ENCODE data around the gene LRRC59. TPM values are rescaled to one million over a fixed set of nuclear protein-coding genes. Genes with fewer than 3 reads are reported as not detected.

The LRRC59 gene
- total and polyA plus RNA-seq, 2 of the 8 experiments (the other 6 are each of a cell fraction or from before 2014, with no cell fraction given), result 48.3 to 117 TPM

GRCh38 chr17:50339381-50339780 lies 57.9 kb downstream of the LRRC59 start:
- no peak overlapping the region for H3K14ac ChIP-seq (ENCODE audit: insufficient read length)
- no peak overlapping the region for H3K9ac ChIP-seq (replicated peaks in 1 of 4; ENCODE audit: extremely low read depth in 1 of 4, low read depth in 3 of 4, low read length in 3 of 4)
- no peak overlapping the region for H2BK120ac ChIP-seq (replicated peaks; ENCODE audit: low read depth, low read length)
- no peak overlapping the region for H2AFZ ChIP-seq (ENCODE audit: low read length)
- POLR2A ChIA-PET (ENCODE audit: partially characterized antibody), result no interaction called here
- H2AK5ac ChIP-seq (ENCODE audit: low read depth, low read length), result no peak overlapping the region
- H2BK5ac ChIP-seq (ENCODE audit: low read depth, low read length), result no peak overlapping the region
- no peak for FAIRE-seq
- CTCF ChIA-PET (ENCODE audit: partially characterized antibody), result interaction anchor here (1.0 to 1.9 kb wide), 4 partner anchors 42 to 169 kb away, joined by 5 to 10 read pairs (median 7); partner anchors contain the start of gene LRRC59
- DNase-seq (ENCODE audit: low read depth in 1 of 2, low spot score in 2 of 2), result no peak
- no peaks in the 10 kb centered on the region for H3K36me3 ChIP-seq (ENCODE audit: control insufficient read depth in 2 of 4, insufficient read depth in 4 of 4, low read length in 3 of 4)
- no peak overlapping the region for H3K18ac ChIP-seq (ENCODE audit: extremely low read depth, low read length)
- H2BK20ac ChIP-seq (ENCODE audit: low read length), result no peak overlapping the region
- no peaks in the 10 kb centered on the region for H3K27me3 ChIP-seq (replicated peaks in 1 of 4; ENCODE audit: control insufficient read depth in 3 of 4, extremely low read depth in 1 of 4, insufficient read depth in 3 of 4, low read length in 3 of 4)
- TF ChIP-seq TAF7 (optimal IDR thresholded peaks at IDR 0.05; ENCODE audit: borderline replicate concordance, low read depth, low read length) (no peak), KDM4A (IDR thresholded peaks at IDR 0.05; ENCODE audit: low read depth, low read length, severe bottlenecking) (no peak), TBP (IDR thresholded peaks at IDR 0.05; ENCODE audit: low read depth, low read length) (no peak), CHD1 (IDR thresholded peaks at IDR 0.05; ENCODE audit: low read depth, low read length) (no peak), CREB1 (IDR thresholded peaks at IDR 0.05) (no peak), BACH1 (IDR thresholded peaks at IDR 0.05; ENCODE audit: low read length) (no peak), HDAC6 (IDR thresholded peaks at IDR 0.05; ENCODE audit: low read depth, low read length) (no peak), BRCA1 (IDR thresholded peaks at IDR 0.05; ENCODE audit: low read depth, low read length) (no peak), SIX5 (IDR thresholded peaks at IDR 0.05; ENCODE audit: low read depth, low read length) (no peak), ASH2L (IDR thresholded peaks at IDR 0.05; ENCODE audit: low read length) (no peak)
- H3K4me3 ChIP-seq (ENCODE audit: extremely low read depth in 1 of 4, insufficient read depth in 2 of 4, low read depth in 3 of 4, low read length in 4 of 4), result no peak overlapping the region
- no peak overlapping the region for H3K4me2 ChIP-seq (ENCODE audit: insufficient read depth in 1 of 2, low read depth in 2 of 2, low read length in 2 of 2)
- no peak overlapping the region for H2BK12ac ChIP-seq (ENCODE audit: low read depth, low read length)
- no peaks in the 10 kb centered on the region for H3K79me1 ChIP-seq (ENCODE audit: low read depth, low read length)
- no peaks in the 10 kb centered on the region for H3K23me2 ChIP-seq (ENCODE audit: low read depth, low read length)
- no peak overlapping the region for H3K4ac ChIP-seq (replicated peaks; ENCODE audit: insufficient read length, low read depth, low read length)
- H4K5ac ChIP-seq (ENCODE audit: insufficient read length, low read depth, low read length), result no peak overlapping the region
- no peaks in the 10 kb centered on the region for H3K79me2 ChIP-seq (ENCODE audit: control insufficient read depth in 1 of 2, insufficient read depth in 2 of 2, low read length in 2 of 2)
- H4K20me1 ChIP-seq (replicated peaks in 1 of 2; ENCODE audit: control insufficient read depth in 1 of 2, insufficient read depth in 2 of 2, low read length in 2 of 2), result no peaks in the 10 kb centered on the region
- peaks cover 4% of the 10 kb centered on the region in 2 experiments; a peak in 2 of 4 replicates for H3K9me3 ChIP-seq (ENCODE audit: insufficient read depth in 2 of 2, low read depth in 1 of 2, low read length in 1 of 2)
- no peak overlapping the region for H3K27ac ChIP-seq (ENCODE audit: low read depth, low read length)
- no peak overlapping the region for H4K91ac ChIP-seq (replicated peaks; ENCODE audit: insufficient read length, low read length)
- no peak overlapping the region for H4K8ac ChIP-seq (ENCODE audit: extremely low read depth, insufficient read depth, low read length)
- no peaks in the 10 kb centered on the region for H3K4me1 ChIP-seq (replicated peaks in 1 of 4; ENCODE audit: control insufficient read depth in 3 of 4, insufficient read depth in 4 of 4, low read length in 3 of 4)
- H3K23ac ChIP-seq (ENCODE audit: insufficient read length), result no peak overlapping the region
- H3K56ac ChIP-seq (replicated peaks; ENCODE audit: insufficient read length, low read depth, low read length), result no peak overlapping the region
- 0 out of 2 replicates have a peak overlapping the region, but pooled peaks have one; percentile 16 for H2BK15ac ChIP-seq (ENCODE audit: low read length)
